Fibroblast of the aortic adventitia (primary cell): Measurements from ENCODE around the gene UGT1A1. TPM values are rescaled to one million over a fixed set of nuclear protein-coding genes. Genes with fewer than 3 reads are reported as not detected.

Experiments
- DNase-seq: peaks from one replicate; pipeline ENCODE4 v3.0.0-alpha.2; 2010; ENCODE audit warnings: low read depth
- H3K4me3 ChIP-seq: 2 replicates; pipeline ENCODE4 v1.5.1; 2011; ENCODE audit warnings: low read depth, mild to moderate bottlenecking, control low read depth, low read length, moderate library complexity
- total RNA-seq: library from RNA; depleted of rRNA; stranded (reverse); fragments of >200 nt; gene quantifications from 2 replicates; pipeline ENCODE4 v1.2.3, GENCODE V29; 2012; ENCODE audit warnings: low replicate concordance
- TF ChIP-seq, protein P1 (sequence below): IDR thresholded peaks from 2 replicates; pipeline ENCODE4 v1.5.1; 2011; ENCODE audit warnings: mild to moderate bottlenecking, low read length, control low read depth, inconsistent platforms; ENCODE audit not compliant: insufficient read depth

UGT1A1 gene
- total RNA-seq, 1 donor: not detected

DNA sequence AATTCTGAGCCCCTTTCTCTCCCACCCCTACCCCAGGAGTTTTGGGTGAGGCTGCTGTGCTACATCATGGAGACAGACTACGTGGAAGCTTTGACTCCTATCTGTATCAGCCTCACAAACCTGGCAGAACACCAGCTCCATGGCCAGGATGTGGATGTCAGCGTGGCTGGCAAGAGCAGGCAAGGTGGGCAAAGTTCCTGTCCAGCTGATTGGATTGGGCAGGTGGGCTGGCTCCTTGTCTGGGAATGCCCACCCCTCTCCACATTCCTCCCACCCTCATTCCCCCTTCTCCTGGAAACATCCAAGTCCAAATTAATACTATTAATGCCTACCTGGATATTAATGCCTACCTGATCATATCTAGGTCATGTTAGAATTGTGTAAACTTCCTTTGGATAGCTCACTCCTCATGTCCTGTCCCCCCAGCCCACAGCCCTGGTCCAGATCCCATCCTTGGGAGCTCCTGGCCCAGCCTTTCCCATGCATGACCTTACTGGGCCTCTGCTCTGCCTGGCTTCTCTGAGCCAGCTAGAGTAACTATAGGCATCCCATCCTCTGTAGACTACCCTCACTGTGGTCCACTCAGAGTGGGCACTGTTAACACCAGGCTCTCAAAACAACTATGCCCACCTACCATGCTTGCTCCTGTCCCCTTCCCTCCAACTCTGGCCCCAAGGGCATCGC, 42.2 kb downstream of the UGT1A1 start:
- DNase-seq: no peak
- H3K4me3 ChIP-seq: no peak overlapping the region
- TF ChIP-seq, protein P1, sequence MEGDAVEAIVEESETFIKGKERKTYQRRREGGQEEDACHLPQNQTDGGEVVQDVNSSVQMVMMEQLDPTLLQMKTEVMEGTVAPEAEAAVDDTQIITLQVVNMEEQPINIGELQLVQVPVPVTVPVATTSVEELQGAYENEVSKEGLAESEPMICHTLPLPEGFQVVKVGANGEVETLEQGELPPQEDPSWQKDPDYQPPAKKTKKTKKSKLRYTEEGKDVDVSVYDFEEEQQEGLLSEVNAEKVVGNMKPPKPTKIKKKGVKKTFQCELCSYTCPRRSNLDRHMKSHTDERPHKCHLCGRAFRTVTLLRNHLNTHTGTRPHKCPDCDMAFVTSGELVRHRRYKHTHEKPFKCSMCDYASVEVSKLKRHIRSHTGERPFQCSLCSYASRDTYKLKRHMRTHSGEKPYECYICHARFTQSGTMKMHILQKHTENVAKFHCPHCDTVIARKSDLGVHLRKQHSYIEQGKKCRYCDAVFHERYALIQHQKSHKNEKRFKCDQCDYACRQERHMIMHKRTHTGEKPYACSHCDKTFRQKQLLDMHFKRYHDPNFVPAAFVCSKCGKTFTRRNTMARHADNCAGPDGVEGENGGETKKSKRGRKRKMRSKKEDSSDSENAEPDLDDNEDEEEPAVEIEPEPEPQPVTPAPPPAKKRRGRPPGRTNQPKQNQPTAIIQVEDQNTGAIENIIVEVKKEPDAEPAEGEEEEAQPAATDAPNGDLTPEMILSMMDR: no peak

- TF ChIP-seq, protein P1: no peak
- no peak overlapping the region for H3K4me3 ChIP-seq
- no peak for DNase-seq
These were observed 43.3 kb downstream of the UGT1A1 start for GRCh38 chr2:233803292-233803911.

GRCh38 chr2:233803994-233804393, 43.9 kb downstream of the UGT1A1 start:
- no peak for DNase-seq
- TF ChIP-seq, protein P1: no peak
- no peak overlapping the region for H3K4me3 ChIP-seq

GRCh38 chr2:233807215-233807865, 47.3 kb downstream of the UGT1A1 start:
- DNase-seq: no peak
- no peak overlapping the region for H3K4me3 ChIP-seq
- TF ChIP-seq, protein P1: peak; percentile 1

DNA sequence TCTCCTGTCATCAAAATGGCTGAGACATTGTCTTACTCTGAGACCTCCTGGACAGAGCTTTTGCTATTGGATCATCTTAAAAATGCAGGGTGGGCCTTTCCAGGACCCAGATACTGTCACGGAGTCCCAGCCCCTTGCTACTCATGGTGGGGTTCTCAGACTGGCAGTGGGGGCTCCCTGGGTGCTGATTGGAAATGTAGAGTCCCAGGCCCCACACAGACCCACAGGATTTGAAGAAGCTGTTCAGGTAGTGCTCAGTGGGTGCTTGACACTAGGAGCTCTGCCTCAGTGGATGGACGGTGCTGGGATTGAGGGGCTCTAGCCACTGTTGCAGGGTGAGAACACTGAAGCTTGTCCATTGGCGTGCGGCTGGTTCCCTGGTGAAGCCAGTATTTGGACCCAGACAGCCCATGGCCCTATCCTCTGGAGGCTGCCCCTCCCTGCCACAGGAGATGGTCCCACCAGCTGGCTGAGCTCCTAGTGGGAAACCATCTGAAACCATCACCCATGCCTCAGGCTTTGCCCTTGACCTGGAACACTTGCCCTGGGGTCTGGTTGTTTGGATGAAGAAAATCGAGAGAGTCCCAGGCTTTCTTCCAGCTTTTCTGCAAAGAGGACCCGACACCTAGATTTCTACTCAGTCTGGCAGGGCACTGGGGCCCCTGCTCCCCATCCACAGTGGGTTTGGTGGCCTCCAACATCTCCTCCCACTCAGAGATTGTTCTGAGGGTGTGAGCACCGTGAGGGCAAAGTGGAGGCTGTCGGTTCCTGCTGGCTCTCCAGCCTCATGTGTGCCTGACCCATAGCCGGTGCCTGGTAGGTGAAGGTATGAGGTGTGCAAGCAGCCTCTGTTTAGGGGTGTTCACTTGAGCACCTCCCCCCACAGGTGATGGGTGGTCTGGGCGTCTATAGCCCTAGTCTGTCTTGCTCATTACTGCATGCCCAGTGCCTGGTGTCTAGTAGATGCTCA, 48.2 kb downstream of the UGT1A1 start:
- TF ChIP-seq, protein P1: no peak
- DNase-seq: no peak
- no peak overlapping the region for H3K4me3 ChIP-seq

DNA sequence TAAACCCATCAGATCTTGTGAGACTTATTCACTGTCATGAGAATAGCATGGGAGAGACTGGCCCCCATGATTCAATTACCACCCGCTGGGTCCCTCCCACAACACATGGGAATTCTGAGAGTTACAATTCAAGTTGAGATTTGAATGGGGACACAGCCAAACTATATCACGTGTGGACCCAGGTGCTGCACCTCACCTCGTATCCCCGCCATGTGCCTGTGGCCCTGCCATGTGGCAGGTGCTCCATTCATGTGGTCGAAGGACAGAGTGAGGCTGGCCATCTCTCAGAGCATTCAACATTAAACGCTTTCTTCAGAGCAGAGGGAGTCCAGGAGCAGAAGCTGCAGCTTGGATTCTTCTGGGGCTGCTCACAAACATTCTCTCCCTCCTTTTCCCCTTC, 50.3 kb downstream of the UGT1A1 start:
- H3K4me3 ChIP-seq: no peak overlapping the region
- no peak for DNase-seq
- TF ChIP-seq, protein P1: no peak
